ENCODE results near the gene CDV3.
A peak's percentile ranks its signal among the peaks of the same experiment; 100 is the strongest.
"Not testable (repeated sequence)": the region's sequence is repeated elsewhere in the genome, so short reads cannot be mapped to it uniquely, and the experiment has no call there.

CDV3 gene

DNA sequence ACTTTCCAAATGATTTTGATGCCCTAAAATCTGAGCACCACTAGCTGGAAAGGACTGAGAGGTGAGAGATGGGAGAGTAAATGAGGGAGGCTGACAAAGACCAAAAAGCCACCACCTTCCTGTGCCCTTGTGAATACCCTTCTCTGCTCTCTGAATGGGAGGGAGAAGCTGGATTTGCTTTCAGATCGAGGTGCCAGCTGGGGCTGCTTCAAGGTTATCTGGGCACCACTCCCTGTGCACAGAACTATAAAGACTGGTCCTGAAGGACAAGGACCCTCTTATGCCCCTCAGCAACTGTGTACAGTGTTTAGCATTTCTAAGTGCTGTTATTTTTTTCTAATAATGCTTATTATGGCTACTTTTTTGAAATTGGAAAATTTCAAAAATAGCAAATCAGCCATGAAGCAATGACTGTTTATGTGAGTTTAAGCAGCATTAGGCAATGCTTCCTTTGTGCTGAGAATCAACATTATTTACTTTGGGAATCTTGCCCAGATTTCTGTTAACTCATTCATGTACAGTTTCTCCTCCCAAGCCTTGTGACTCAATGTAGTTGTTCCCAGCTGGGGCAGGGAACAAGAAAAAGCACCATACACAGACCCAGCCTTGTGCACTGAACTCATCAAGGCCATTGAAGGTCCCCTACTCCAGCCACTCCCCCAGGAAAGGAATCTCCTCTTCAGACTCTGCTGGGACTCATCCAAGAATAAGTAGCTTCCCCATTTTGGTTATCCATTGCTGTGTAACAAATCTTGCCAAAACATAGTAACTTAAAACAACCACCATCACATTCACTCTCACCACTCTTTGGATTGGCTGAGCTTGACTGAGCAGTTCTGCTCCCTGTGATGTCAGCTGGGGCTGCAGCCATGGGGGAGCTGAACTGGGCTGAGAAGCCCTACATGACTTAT lies 37.3 kb upstream of the CDV3 start:
- 0 out of 2 replicates have a peak overlapping the region, but pooled peaks have one; percentile 27 for H3K4me3 ChIP-seq (ENCODE audit: low read depth, low read length)
- TF ChIP-seq, protein P1, sequence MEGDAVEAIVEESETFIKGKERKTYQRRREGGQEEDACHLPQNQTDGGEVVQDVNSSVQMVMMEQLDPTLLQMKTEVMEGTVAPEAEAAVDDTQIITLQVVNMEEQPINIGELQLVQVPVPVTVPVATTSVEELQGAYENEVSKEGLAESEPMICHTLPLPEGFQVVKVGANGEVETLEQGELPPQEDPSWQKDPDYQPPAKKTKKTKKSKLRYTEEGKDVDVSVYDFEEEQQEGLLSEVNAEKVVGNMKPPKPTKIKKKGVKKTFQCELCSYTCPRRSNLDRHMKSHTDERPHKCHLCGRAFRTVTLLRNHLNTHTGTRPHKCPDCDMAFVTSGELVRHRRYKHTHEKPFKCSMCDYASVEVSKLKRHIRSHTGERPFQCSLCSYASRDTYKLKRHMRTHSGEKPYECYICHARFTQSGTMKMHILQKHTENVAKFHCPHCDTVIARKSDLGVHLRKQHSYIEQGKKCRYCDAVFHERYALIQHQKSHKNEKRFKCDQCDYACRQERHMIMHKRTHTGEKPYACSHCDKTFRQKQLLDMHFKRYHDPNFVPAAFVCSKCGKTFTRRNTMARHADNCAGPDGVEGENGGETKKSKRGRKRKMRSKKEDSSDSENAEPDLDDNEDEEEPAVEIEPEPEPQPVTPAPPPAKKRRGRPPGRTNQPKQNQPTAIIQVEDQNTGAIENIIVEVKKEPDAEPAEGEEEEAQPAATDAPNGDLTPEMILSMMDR (IDR thresholded peaks at IDR 0.05; ENCODE audit: low read depth, low read length): no peak

DNA sequence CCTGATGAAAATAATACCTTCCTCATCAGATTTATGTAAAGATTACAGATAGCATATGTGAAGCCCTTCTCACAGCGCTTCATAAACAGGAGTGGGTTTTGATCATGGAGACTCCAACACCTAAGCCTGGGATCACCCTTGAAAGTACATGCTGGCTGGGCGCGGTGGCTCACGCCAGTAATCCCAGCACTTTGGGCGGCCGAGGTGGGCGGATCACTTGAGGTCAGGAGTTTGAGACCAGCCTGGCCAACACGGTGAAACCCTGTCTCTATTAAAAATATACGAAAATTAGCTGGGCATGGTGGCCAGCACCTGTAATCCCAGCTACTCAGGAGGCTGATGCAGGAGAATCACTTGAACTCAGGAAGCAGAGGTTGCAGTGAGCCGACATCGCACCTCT lies 36.4 kb upstream of the CDV3 start:
- H3K4me3 ChIP-seq (ENCODE audit: low read depth, low read length): not testable (repeated sequence)

DNA sequence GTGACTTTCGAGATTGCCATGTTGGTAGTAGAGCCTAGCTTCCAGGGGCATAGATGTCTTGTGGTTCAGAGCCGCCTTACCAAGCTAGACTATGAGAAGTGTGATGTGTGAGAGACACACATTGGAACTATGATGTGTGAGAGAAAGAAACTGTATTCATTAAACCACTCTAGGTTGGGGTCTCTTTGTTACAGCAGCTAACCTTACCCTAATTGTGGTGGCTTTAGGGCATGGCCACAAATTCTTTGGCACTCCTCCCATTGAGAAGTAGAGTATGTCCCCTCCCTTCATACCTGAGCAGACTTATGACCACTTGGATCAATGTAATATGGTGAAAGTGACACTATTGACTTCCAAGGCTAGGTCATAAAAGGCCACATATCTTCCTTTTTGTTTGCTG lies 35.3 kb upstream of the CDV3 start:
- TF ChIP-seq, protein P1 (IDR thresholded peaks at IDR 0.05; ENCODE audit: low read depth, low read length): no peak

DNA sequence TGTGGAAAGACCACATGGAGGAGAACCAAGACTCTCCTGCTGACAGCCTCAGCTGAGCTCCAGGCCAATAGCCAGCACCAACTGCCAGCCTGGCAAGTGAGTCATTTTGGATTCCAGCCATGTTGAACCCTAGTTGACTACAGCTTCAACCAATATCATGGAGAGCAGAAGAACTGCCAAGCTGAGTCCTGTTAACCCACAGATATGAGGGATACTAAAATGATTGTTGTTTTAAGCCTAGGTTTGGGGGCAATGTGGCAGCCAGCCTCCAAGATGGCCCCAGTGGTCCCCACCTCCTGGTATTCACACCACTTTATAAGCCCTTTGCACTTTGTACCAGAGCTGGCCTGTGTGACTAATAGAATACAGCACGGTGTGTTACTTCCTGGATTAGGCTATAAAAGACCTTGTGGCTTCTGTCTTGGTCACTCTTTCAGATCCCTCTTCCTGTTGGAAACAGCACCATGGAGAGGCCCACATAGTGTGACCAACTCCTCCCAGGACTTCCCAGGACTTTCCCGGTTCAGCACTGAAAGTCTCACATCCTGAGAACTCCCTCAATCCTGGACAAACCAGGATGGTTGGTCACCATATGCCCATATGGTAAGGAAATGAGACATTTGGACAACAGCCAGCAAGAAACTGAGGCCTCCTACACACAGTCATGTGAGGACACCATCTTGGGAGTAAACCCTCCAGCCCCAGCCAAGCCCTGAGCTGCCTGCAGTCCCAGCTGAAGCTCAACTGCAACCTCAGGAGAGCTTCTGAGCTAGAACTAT lies 32.4 kb upstream of the CDV3 start:
- TF ChIP-seq, protein P1 (IDR thresholded peaks at IDR 0.05; ENCODE audit: low read depth, low read length): no peak
- H3K4me3 ChIP-seq (ENCODE audit: low read depth, low read length): no peak overlapping the region

More for the DNA sequence above, 35.3 kb upstream of the CDV3 start:
- H3K4me3 ChIP-seq (ENCODE audit: low read depth, low read length): no peak overlapping the region

DNA sequence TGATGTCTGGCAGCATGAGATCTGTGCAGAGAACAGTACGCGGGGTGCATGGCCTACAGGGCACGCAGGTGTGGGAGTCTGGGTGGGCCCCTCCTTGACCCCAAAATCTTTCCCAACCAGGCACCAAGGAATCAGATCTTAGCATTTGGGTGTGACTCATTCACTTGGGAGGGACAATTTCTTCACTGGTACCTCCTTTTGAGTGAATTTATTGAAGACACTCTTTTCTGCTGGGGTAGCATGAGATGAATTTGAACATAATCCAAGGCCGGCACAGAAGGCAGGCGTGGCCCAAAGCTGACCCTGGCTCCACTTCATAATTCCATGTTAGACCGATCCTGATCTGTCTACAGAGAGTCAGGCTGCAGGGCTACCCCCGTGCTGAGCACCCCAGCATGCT lies 30.6 kb upstream of the CDV3 start:
- no peak overlapping the region for H3K4me3 ChIP-seq (ENCODE audit: low read depth, low read length)
- TF ChIP-seq, protein P1 (IDR thresholded peaks at IDR 0.05; ENCODE audit: low read depth, low read length): no peak

DNA sequence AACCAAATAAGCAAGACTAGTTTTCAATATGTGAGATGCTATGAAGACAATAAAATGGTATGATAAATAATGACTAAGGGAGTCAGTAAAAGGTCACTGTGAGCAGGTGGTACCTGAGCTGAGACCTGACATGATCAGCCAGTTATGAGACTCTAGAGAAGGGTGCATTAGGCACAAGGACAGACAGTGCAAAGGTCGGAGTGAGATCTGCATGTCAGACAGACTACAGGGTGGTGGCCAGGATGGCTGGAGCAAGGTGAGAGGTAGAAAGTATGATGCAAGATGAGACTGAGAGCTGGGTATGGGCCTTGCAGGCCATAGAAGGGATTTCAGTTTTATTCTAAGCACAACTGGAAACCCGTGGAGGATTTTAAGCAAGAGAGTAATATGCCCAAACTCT lies 28.5 kb upstream of the CDV3 start:
- H3K4me3 ChIP-seq (ENCODE audit: low read depth, low read length): not testable (repeated sequence)

DNA sequence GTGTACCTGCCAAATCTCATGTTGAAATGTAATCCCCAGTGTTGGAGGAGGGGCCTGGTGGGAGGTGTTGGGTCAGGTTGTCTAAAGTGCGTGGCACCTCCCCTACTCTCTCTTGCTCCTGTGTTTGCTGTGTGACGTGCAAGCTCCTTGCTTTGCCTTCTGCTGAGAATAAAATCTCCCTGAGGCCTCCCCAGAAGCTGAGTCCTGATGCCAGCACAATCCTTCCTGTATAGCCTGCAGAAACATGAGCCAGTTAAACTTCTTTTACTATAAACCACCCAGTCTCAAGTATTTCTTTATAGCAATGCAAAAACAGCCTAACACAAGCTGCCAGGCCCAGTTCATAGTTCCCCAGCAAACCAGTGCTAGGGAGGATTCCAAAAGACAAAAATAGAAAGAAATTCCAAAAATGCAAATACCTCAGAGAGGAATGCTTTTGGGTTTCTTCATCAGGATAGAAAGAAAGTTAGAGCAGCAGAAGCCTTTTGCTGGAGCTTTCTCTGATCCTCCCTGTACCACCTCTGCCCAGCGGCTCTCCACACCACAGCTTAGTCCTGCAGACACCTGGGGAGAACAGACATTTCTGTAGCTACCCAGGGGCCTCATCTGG lies 25.9 kb upstream of the CDV3 start:
- TF ChIP-seq, protein P1 (IDR thresholded peaks at IDR 0.05; ENCODE audit: low read depth, low read length): no peak
- peak overlapping the region; percentile 21; the same call in 1 of the 2 replicates for H3K4me3 ChIP-seq (ENCODE audit: low read depth, low read length)

DNA sequence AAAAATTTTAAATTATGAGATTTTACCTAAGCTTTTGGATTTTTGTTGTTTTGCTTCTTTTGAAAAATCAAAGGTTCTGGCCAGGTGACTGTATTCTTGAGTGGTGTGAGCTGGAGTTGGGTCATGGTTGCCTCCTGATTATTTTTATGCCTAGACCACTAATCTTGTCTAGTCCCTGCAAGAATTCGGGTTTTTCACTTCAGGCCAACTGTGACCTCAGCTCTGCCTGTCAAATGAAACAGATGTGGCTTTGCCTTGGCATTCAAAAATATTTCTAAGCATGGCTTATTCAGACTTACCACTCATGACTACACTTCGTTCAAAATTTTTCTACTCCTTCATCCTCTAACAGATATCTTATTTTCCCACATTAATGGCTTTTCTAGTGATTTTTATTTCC lies 25.4 kb upstream of the CDV3 start:
- H3K4me3 ChIP-seq (ENCODE audit: low read depth, low read length): peak overlapping the region; percentile 21; the same call in 1 of the 2 replicates
- TF ChIP-seq, protein P1 (IDR thresholded peaks at IDR 0.05; ENCODE audit: low read depth, low read length): no peak
